Posterior vena cava (tissue), 2 donors: ENCODE results near the gene COLEC11. TPM values are rescaled to one million over a fixed set of nuclear protein-coding genes. Genes with fewer than 3 reads are reported as not detected.
A peak's percentile ranks its signal among the peaks of the same experiment; 100 is the strongest.

Experiments
- DNase-seq: peaks from one replicate; pipeline ENCODE4 v3.0.0-alpha.2; 2020; ENCODE audit warnings: low spot score
- intact Hi-C, 2 donors: fragments of 100-400 bp; cut with DNase I; formaldehyde crosslinking; loops; one replicate each; pipeline versions ENCODE4 v1.14.1 to v1.14.2; 2022 to 2023
- total RNA-seq, 2 donors: library from RNA; stranded (reverse); fragmentation: NEBNext Ultra II Directional; extraction: Animal tissue kit (Norgen Biotek cat#: 25700); gene quantifications; one replicate each; pipeline ENCODE4 v1.2.1, GENCODE V29; 2021
- donor health status: DM: yes; HTN: yes; CAD: no.
- donor health status: DM: yes; HTN: yes; CAD: no.

COLEC11 gene
- total RNA-seq, 2 donors from 2014 or later = 0.71 to 3.8 TPM

- intact Hi-C loops = no loop called here
Observed at GRCh38 chr2:3644891-3645605, 50.1 kb downstream of the COLEC11 start.

GRCh38 chr2:3645745-3646389 is 51.0 kb downstream of the COLEC11 start:
- intact Hi-C loops = loop anchor here in 1 of 2 donors (1.0 kb wide), 1 partner anchor 10 kb away; no protein-coding TSS in a partner anchor
- DNase-seq = peak; percentile 53

More at GRCh38 chr2:3644891-3645605, 50.1 kb downstream of the COLEC11 start:
- DNase-seq = peak; percentile 67

GRCh38 chr2:3646446-3646845 is 51.5 kb downstream of the COLEC11 start:
- intact Hi-C loops = loop anchor here in 1 of 2 donors (1.0 kb wide), 1 partner anchor 10 kb away; no protein-coding TSS in a partner anchor
- peak; percentile 46 for DNase-seq

- intact Hi-C loops = no loop called here
- peak; percentile 78 for DNase-seq
Observed at GRCh38 chr2:3647246-3647645, 52.3 kb downstream of the COLEC11 start.

- intact Hi-C loops = no loop called here
- no peak for DNase-seq
Observed at GRCh38 chr2:3647831-3648651, 53.1 kb downstream of the COLEC11 start.

GRCh38 chr2:3648652-3649177 is 53.8 kb downstream of the COLEC11 start:
- intact Hi-C loops = no loop called here
- peak; percentile 74 for DNase-seq

- intact Hi-C loops = no loop called here
- DNase-seq = no peak
Observed at GRCh38 chr2:3649581-3649980, 54.7 kb downstream of the COLEC11 start.

GRCh38 chr2:3650140-3650920 is 55.4 kb downstream of the COLEC11 start:
- intact Hi-C loops = no loop called here
- peak; percentile 67 for DNase-seq

GRCh38 chr2:3651691-3652648 is 57.1 kb downstream of the COLEC11 start:
- intact Hi-C loops = no loop called here
- peak; percentile 84 for DNase-seq

- DNase-seq = peak; percentile 68
- intact Hi-C loops = no loop called here
Observed at GRCh38 chr2:3652896-3653625, 58.1 kb downstream of the COLEC11 start.

- DNase-seq = no peak
- intact Hi-C loops = no loop called here
Observed at GRCh38 chr2:3654011-3654410, 59.1 kb downstream of the COLEC11 start.

GRCh38 chr2:3654531-3655225 is 59.8 kb downstream of the COLEC11 start:
- intact Hi-C loops = no loop called here

GRCh38 chr2:3655871-3656761 is 61.2 kb downstream of the COLEC11 start:
- intact Hi-C loops = loop anchor here in 1 of 2 donors (1.0 kb wide), 1 partner anchor 10 kb away; no protein-coding TSS in a partner anchor
- no peak for DNase-seq

More at GRCh38 chr2:3654531-3655225, 59.8 kb downstream of the COLEC11 start:
- DNase-seq = peak; percentile 68

- DNase-seq = no peak
- intact Hi-C loops = loop anchor here in 1 of 2 donors (1.0 kb wide), 1 partner anchor 11 kb away; no protein-coding TSS in a partner anchor
Observed at GRCh38 chr2:3656762-3657721, 62.1 kb downstream of the COLEC11 start.
